Kasumi-1 (cell line): ENCODE results near the gene SLC35F3.
"Not testable (repeated sequence)": the region's sequence is repeated elsewhere in the genome, so short reads cannot be mapped to it uniquely, and the experiment has no call there.

Source experiments
- DNase-seq, 2 experiments: peaks; one replicate each; lab custom pipeline; 2025; lab: John Stamatoyannopoulos, UW

The SLC35F3 gene

GRCh38 chr1:234107416-234108021 is 203.0 kb downstream of the SLC35F3 start:
- no peak for DNase-seq

DNA sequence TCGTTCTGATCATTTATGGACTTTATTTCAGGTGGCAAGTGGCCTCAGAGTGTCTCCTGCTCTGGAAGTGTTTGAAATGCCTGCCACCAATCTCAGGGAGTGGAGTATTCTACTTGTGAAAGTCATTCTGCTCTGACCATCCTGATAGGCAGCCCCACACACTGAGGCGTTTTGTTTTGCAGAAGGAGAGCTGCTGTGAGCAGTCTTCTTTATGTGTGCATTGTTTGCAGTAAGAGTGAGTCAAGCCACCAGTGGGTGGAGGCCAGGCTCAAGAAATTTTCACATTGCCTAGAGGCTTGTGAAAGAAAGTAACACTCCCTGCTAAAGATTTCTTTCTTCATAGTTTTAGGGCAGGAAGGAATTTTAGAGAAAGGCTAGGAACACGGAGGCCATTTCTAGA is 204.4 kb downstream of the SLC35F3 start:
- no peak for DNase-seq

- DNase-seq = no peak
Measured at GRCh38 chr1:234109840-234110239, 205.4 kb downstream of the SLC35F3 start.

- DNase-seq = peak; percentile 13 to 23
Measured at GRCh38 chr1:234111458-234112142, 207.1 kb downstream of the SLC35F3 start.

DNA sequence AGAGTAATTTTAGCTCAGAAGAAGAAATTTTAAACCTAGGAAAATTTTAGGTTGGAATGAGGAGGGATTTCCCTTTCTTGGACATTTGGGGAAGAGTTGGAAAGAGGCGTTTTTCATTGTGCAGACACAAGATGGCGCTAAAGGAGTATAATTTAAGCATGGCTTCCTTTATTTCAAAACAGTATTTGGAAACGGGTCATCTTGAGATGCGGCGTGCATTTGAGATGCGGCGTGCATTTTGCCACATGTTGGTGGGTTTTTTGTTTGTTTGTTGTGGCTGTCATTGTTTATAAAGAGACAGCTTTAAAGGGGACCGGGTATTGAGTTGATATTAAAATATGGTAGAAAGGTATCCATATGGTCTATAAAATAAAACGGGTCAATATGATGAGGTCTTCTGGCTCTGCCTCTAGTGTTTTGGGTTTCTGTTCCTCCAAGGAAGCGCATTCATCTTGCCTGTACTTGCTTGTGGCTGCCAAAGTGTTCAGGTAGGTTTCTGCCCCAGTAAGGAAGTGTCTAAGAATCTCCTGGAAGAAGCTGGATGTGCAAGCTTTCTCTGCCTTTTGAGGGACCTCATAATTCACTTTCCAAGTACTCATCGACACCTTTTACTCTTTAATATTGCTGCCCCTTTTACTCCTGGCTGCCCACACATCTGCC is 210.3 kb downstream of the SLC35F3 start:
- DNase-seq = peak; percentile 66 to 75

GRCh38 chr1:234118911-234119310 is 214.4 kb downstream of the SLC35F3 start:
- DNase-seq = no peak

DNA sequence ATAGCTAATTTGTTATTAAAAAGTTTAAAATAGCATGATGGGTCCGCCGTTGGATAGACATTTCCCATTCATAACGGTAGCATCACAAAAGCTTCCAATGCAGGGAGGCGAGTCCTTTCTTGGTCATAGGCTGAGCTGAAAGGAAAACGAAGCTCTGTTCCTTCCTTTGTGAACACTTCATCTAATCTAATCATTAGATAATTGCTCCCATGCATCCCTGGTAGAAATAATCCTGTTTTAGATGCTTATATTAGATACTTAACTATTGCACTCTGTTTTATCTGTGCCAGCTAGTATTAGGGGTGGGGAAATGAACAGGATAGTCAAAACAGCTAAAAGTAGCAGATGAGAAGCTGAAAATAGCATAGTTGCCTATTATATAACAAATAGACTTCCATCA is 215.0 kb downstream of the SLC35F3 start:
- DNase-seq = no peak

DNA sequence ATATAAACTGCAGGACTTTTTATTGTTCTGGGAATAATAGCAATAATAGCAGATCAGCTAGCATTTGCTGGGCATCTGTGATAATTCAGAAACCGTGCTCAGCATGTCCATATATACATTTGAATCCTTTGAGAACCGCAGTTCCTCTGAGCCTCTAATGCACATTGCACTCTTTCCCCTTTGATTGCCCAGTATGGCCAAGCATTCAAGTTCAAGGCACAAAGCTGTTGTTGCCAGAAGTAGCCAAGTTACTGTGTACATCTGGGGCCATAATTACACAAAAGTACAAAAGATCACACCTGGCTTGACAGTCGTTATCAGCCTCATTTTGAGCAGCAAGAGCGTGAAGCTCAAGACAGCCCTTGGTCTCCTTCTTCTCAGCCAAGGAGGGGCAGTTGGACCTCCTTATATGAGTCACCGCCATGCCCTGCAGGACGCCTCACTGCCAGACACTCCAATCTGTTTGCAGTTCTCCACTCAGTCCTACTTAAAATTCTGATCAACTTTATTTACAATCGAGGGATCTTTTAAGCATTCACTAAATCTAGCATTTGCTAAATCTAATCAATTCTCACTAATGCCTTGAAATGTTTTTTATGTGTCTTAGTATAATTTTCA is 216.0 kb downstream of the SLC35F3 start:
- DNase-seq = no peak

GRCh38 chr1:234121659-234122058 is 217.2 kb downstream of the SLC35F3 start:
- DNase-seq = not testable (repeated sequence)

DNA sequence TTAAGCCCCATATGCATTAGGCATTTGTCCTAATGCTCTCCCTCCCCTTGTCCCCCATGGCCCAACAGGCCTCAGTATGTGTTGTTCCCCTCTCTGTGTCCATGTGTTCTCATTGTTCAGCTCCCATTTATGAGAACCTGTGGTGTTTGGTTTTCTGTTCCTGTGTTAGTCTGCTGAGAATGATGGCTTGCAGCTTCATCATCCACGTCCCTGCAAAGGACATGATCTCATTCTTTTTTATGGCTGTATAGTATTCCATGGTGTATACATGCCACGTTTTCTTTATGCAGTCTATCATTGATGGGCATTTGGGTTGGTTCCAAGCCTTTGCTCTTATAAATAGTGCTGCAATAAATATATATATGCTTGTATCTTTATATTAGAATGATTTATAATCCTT is 218.1 kb downstream of the SLC35F3 start:
- DNase-seq = not testable (repeated sequence)

DNA sequence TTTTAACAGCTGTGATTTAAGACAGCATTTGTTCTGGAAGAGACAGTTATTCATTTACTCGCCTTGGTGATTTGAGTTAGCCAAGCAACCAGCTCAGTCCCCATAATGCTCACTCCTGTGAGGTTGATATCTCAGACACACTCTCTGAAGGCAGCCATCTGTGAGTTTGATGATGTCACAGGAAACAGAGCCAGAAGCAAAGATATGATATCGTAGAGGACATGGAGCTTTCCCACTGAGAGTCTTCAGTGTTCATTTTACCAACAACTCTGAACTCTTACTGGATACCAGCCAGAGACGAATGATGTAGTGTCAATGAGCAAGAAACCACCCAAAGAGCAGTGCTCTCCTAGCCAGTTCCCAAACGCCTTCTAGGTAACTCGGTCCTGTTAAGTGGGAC is 219.4 kb downstream of the SLC35F3 start:
- no peak for DNase-seq

- DNase-seq = peak; percentile 9 to 16
Measured at GRCh38 chr1:234125283-234125682, 220.8 kb downstream of the SLC35F3 start.

GRCh38 chr1:234125714-234126113 is 221.2 kb downstream of the SLC35F3 start:
- DNase-seq = no peak

GRCh38 chr1:234127026-234127671 is 222.7 kb downstream of the SLC35F3 start:
- no peak for DNase-seq

DNA sequence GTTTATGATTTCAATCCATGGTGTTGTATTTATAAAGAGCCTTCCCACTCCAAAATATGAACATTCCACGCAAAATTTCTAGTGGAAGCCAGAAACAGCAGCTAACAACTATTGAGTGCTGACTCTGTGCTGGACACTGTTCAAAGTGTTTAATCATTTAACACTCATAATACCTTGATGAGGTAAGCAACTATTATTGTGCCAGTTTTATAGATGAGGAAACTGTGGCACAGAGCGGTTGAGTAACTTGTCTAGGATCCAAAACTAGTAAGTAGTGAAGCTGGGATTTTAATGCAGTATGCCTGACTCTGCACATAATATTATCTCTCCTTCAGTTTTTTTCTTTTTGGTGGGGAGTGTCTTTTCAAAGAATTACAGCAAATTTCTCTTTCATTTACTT is 228.3 kb downstream of the SLC35F3 start:
- no peak for DNase-seq

- no peak for DNase-seq
Measured at GRCh38 chr1:234134878-234135277, 230.4 kb downstream of the SLC35F3 start.

- no peak for DNase-seq
Measured at GRCh38 chr1:234135501-234135900, 231.0 kb downstream of the SLC35F3 start.

DNA sequence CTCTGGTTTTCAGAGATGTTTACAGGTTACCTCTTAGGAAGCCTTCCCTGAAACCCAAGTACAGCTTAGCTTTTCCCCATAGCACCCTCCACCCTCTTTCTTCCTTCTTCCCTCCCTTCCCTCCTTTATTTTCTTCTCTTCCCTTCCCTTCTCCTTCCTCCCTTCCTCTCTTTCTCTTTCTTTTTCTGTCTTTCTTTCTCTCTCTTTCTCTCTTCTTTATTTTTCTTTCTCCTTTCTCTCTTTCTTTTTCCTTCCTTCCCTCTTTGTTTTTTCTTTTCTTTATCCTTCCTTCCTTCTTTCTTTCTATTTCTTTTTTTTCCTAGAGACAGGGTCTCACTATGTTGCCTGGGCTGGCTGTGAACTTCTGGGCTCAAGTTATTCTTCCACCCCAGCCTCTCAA is 231.6 kb downstream of the SLC35F3 start:
- no peak for DNase-seq

- DNase-seq = no peak
Measured at GRCh38 chr1:234139966-234140365, 235.5 kb downstream of the SLC35F3 start.

DNA sequence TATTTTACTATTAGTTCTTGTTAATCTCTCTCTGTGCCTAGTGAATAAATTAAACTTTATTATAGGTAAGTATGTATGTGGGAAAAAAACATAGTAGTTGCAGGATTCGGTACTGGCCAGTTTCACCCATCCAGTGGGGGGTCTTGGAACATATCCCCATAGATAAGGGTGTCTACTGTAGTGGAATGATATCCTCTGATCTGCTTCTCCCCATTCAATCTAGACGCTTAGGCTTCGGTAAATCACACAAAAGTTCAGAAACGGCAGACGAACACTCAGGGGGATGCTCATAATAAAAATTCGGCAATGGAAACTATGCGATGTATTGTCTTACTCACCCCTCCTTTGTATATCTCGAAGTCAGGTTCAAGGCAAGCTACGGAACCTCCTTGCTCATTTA is 235.9 kb downstream of the SLC35F3 start:
- no peak for DNase-seq

GRCh38 chr1:234141006-234141405 is 236.5 kb downstream of the SLC35F3 start:
- no peak for DNase-seq

GRCh38 chr1:234143681-234144080 is 239.2 kb downstream of the SLC35F3 start:
- DNase-seq = no peak
